Fibroblast of the aortic adventitia (primary cell): ENCODE results near the gene PRPS2. TPM values are rescaled to one million over a fixed set of nuclear protein-coding genes. Genes with fewer than 3 reads are reported as not detected.

Source experiments
- DNase-seq: peaks from one replicate; pipeline ENCODE4 v3.0.0-alpha.2; 2010; ENCODE audit warnings: low read depth
- H3K4me3 ChIP-seq: 2 replicates; pipeline ENCODE4 v1.5.1; 2011; ENCODE audit warnings: low read depth, mild to moderate bottlenecking, control low read depth, low read length, moderate library complexity
- total RNA-seq: library from RNA; depleted of rRNA; stranded (reverse); fragments of >200 nt; gene quantifications from 2 replicates; pipeline ENCODE4 v1.2.3, GENCODE V29; 2012; ENCODE audit warnings: low replicate concordance
- TF ChIP-seq, protein P1 (sequence below): IDR thresholded peaks from 2 replicates; pipeline ENCODE4 v1.5.1; 2011; ENCODE audit warnings: mild to moderate bottlenecking, low read length, control low read depth, inconsistent platforms; ENCODE audit not compliant: insufficient read depth

The PRPS2 gene
- total RNA-seq, 1 donor, result 37.7 TPM

DNA sequence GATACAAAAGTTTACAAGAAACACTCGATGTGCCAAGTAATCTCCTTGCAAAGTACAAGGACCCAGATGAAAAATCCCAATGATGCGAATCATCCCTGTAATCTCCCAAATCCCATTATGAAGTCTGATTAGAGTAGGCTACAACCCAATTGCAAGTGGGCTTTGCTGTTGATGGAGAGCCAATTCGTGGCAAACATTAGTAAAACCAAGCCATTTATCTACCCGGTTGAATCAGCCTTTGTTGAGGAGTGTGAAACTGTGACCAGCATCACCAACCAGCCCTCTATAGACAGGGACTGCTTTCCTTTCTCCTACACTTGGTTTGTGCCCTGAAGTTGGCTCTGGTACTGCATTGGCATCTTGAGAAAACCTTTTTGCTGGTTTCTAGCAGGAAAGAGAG is 1.2 kb upstream of the PRPS2 start:
- H3K4me3 ChIP-seq, result no peak overlapping the region
- TF ChIP-seq, protein P1, sequence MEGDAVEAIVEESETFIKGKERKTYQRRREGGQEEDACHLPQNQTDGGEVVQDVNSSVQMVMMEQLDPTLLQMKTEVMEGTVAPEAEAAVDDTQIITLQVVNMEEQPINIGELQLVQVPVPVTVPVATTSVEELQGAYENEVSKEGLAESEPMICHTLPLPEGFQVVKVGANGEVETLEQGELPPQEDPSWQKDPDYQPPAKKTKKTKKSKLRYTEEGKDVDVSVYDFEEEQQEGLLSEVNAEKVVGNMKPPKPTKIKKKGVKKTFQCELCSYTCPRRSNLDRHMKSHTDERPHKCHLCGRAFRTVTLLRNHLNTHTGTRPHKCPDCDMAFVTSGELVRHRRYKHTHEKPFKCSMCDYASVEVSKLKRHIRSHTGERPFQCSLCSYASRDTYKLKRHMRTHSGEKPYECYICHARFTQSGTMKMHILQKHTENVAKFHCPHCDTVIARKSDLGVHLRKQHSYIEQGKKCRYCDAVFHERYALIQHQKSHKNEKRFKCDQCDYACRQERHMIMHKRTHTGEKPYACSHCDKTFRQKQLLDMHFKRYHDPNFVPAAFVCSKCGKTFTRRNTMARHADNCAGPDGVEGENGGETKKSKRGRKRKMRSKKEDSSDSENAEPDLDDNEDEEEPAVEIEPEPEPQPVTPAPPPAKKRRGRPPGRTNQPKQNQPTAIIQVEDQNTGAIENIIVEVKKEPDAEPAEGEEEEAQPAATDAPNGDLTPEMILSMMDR, result no peak
- DNase-seq, result peak; percentile 49

- TF ChIP-seq, protein P1, result no peak
- peak overlapping the region; percentile 75 for H3K4me3 ChIP-seq
- DNase-seq, result no peak
These were observed 341 bp upstream of the PRPS2 start for GRCh38 chrX:12790885-12791256.

GRCh38 chrX:12792711-12793110 is 1.5 kb downstream of the PRPS2 start:
- H3K4me3 ChIP-seq, result no peak overlapping the region
- TF ChIP-seq, protein P1, result no peak
- DNase-seq, result no peak

DNA sequence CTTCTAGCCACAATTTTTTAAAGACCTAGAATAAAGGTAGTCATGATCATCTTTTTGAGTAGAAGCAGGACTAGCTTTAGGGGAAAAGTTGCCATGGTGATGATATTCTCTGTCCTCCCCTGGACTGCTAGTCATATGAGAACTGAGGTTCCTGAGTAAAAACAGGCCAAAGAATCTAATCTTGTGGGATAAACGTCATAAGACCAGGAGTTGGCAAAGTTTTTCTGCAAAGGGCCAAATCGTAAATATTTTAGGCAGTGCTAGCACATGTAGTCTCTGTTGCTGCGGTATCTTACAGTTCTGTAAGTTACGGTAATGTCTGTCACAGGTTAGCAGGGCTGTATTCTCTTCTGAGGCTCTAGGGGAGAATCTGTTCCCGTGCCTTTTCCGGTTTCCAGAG is 3.4 kb downstream of the PRPS2 start:
- DNase-seq, result peak; percentile 20
- TF ChIP-seq, protein P1, result no peak
- H3K4me3 ChIP-seq, result no peak overlapping the region

- no peak for DNase-seq
- H3K4me3 ChIP-seq, result no peak overlapping the region
- TF ChIP-seq, protein P1, result no peak
These were observed 7.4 kb downstream of the PRPS2 start for GRCh38 chrX:12798601-12799000.

- no peak overlapping the region for H3K4me3 ChIP-seq
- DNase-seq, result no peak
- TF ChIP-seq, protein P1, result no peak
These were observed 7.9 kb downstream of the PRPS2 start for GRCh38 chrX:12799118-12799517.

- TF ChIP-seq, protein P1, result no peak
- no peak overlapping the region for H3K4me3 ChIP-seq
- no peak for DNase-seq
These were observed 11.5 kb downstream of the PRPS2 start for GRCh38 chrX:12802741-12803140.
